Esophagus muscularis mucosa (tissue), 4 donors: ENCODE data around the gene WNT3.
A peak's percentile ranks its signal among the peaks of the same experiment; 100 is the strongest.

ENCODE experiments used
- CTCF ChIP-seq, 3 experiments: fragments of 200-600 bp in 2 of 3; fragments of 450-650 bp in 1 of 3; sonication (generic) in 2 of 3; IDR thresholded peaks; one replicate each; pipeline ENCODE4 v1.5.1; 2017 to 2019; ENCODE audit warnings: antibody characterized with exemption in 3 of 3, mild to moderate bottlenecking in 2 of 3, moderate library complexity in 1 of 3
- EP300 ChIP-seq: sonication (generic); formaldehyde crosslinking; IDR thresholded peaks from one replicate; pipeline ENCODE4 v1.6.1; 2017; ENCODE audit warnings: antibody characterized with exemption
- POLR2A ChIP-seq: fragments of 450-650 bp; IDR thresholded peaks from one replicate; pipeline ENCODE4 v1.6.1; 2017; ENCODE audit warnings: antibody characterized with exemption, moderate library complexity, mild to moderate bottlenecking, low read depth
- POLR2AphosphoS5 ChIP-seq, 2 donors: sonication (generic); formaldehyde crosslinking; IDR thresholded peaks; one replicate each; pipeline ENCODE4 v1.6.1; 2017; ENCODE audit warnings: antibody characterized with exemption in 2 of 2

GRCh38 chr17:46841561-46842379, 23.3 kb upstream of the WNT3 start:
- TF ChIP-seq CTCF (IDR thresholded peaks at IDR 0.05) (peak; percentile 47 to 65 (median 56)), POLR2A (no peak), EP300 (no peak), POLR2AphosphoS5 (IDR thresholded peaks at IDR 0.05) (no peak)
